ENCODE measurements around the gene WDR83.

- TF ChIP-seq MAX (IDR thresholded peaks at IDR 0.05; ENCODE audit: insufficient read depth, insufficient read length), result no peak
- TF ChIP-seq POLR2AphosphoS5 (IDR thresholded peaks at IDR 0.05; ENCODE audit: insufficient read depth, low read depth, low read length), result no peak
These were observed 55.3 kb downstream of the WDR83 start for GRCh38 chr19:12721656-12722565.
